Mucosa of descending colon (tissue), 3 donors: ENCODE results near the gene SEC24C. TPM values are rescaled to one million over a fixed set of nuclear protein-coding genes. Genes with fewer than 3 reads are reported as not detected.
A peak's percentile ranks its signal among the peaks of the same experiment; 100 is the strongest.

ENCODE experiments used
- ATAC-seq: fragments of 200-7000 bp; cut with Tn5 transposase; one replicate; pipeline ENCODE4 v1.9.1; 2020; ENCODE audit warnings: mild to moderate bottlenecking, moderate library complexity
- DNase-seq, 3 donors: peaks; one replicate each; pipeline ENCODE4 v3.0.0-alpha.2; 2020
- H3K36me3 ChIP-seq: fragments of 200-600 bp; one replicate; pipeline ENCODE4 v1.8.0; 2021; ENCODE audit warnings: low read depth, mild to moderate bottlenecking
- H3K4me1 ChIP-seq: fragments of 200-600 bp; one replicate; pipeline ENCODE4 v1.8.0; 2021; ENCODE audit warnings: low read depth, mild to moderate bottlenecking
- H3K4me3 ChIP-seq: fragments of 200-600 bp; one replicate; pipeline ENCODE4 v1.8.0; 2021; ENCODE audit warnings: mild to moderate bottlenecking
- H3K9me3 ChIP-seq: fragments of 200-600 bp; one replicate; pipeline ENCODE4 v1.8.0; 2021; ENCODE audit warnings: mild to moderate bottlenecking
- intact Hi-C, 2 donors: fragments of 100-400 bp; cut with DNase I in 1 of 2; cut with micrococcal nuclease in 1 of 2; formaldehyde crosslinking; loops; one replicate each; pipeline versions ENCODE4 v1.11.0 to v1.11.1; 2022; cut with DNase I, micrococcal nuclease
- total RNA-seq, 3 donors: library from RNA; stranded (reverse); fragmentation: NEBNext Ultra II Directional in 2 of 3; extraction: Animal tissue kit (Norgen Biotek cat#: 25700) in 2 of 3; gene quantifications; one replicate each; pipeline versions ENCODE4 v1.2.1 to v1.2.4, GENCODE V29; 2021 to 2023
- TF ChIP-seq, protein P1 (sequence below): fragments of 200-600 bp; IDR thresholded peaks from one replicate; pipeline ENCODE4 v1.8.0; 2022; ENCODE audit warnings: antibody characterized with exemption, mild to moderate bottlenecking
- donor health status: DM: no; HTN: no; CAD: no; lungs with moderate emphysema.
- donor health status: DM: no; HTN: no; CAD: no.
- donor health status: DM: no; HTN: yes; CAD: no.

SEC24C gene
- total RNA-seq, 3 donors from 2014 or later: 64.5 to 73.6 (median 71.2) TPM

DNA sequence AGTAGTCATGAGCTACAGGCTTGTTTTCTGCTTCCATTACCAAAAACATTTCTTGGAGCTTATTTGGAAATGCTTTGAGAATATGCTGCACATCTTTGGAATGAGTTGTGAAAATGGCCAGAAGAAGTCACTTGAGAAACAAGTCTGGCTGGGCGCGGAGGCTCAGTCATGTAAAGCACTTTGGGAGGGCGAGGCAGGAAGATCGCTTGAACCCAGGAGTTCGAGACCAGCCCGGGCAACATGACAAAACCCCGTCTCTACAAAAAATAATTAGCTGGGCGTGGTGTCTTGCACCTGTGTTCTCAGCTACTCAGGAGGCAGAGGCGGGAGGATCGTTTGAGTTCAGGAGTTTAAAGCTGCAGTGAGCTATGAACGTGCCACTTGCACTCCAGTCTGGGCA is 36.8 kb downstream of the SEC24C start:
- TF ChIP-seq, protein P1, sequence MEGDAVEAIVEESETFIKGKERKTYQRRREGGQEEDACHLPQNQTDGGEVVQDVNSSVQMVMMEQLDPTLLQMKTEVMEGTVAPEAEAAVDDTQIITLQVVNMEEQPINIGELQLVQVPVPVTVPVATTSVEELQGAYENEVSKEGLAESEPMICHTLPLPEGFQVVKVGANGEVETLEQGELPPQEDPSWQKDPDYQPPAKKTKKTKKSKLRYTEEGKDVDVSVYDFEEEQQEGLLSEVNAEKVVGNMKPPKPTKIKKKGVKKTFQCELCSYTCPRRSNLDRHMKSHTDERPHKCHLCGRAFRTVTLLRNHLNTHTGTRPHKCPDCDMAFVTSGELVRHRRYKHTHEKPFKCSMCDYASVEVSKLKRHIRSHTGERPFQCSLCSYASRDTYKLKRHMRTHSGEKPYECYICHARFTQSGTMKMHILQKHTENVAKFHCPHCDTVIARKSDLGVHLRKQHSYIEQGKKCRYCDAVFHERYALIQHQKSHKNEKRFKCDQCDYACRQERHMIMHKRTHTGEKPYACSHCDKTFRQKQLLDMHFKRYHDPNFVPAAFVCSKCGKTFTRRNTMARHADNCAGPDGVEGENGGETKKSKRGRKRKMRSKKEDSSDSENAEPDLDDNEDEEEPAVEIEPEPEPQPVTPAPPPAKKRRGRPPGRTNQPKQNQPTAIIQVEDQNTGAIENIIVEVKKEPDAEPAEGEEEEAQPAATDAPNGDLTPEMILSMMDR: no peak
- H3K9me3 ChIP-seq: no peaks in the 10 kb centered on the region
- peak overlapping the region; percentile 95 for H3K4me3 ChIP-seq
- H3K4me1 ChIP-seq: peaks cover 31% of the 10 kb centered on the region
- intact Hi-C loops: no loop called here
- H3K36me3 ChIP-seq: peaks cover 4% of the 10 kb centered on the region
- ATAC-seq (no peak), DNase-seq (peak in 1 of 3 donors; percentile 29)

- TF ChIP-seq, protein P1: no peak
- Histone ChIP-seq H3K4me1 (peaks cover 34% of the 10 kb centered on the region), H3K36me3 (peaks cover 4% of the 10 kb centered on the region), H3K4me3 (peak overlapping the region; percentile 95), H3K9me3 (no peaks in the 10 kb centered on the region)
- DNase-seq: no peak
- intact Hi-C loops: no loop called here
- ATAC-seq: no peak
These were observed 37.3 kb downstream of the SEC24C start for GRCh38 chr10:73781548-73781878.

- ATAC-seq: peak; percentile 82
- Histone ChIP-seq H3K9me3 (no peaks in the 10 kb centered on the region), H3K4me3 (peak within 1 kb of the TSS; percentile 95), H3K36me3 (peaks cover 4% of the 10 kb centered on the region), H3K4me1 (peaks cover 40% of the 10 kb centered on the region)
- TF ChIP-seq, protein P1: no peak
- DNase-seq: peak; percentile 95 to 96 (median 95)
- intact Hi-C loops: no loop called here
These were observed 37.9 kb downstream of the SEC24C start, which contains the start of gene CHCHD1 for GRCh38 chr10:73781879-73782748. Gene CHCHD1, plus strand, starts transcription at chr10:73782048. Its CDS starts 28 bp downstream, at chr10:73782076.

- Histone ChIP-seq H3K9me3 (no peaks in the 10 kb centered on the region), H3K36me3 (peaks cover 4% of the 10 kb centered on the region), H3K4me3 (no peak overlapping the region), H3K4me1 (peaks cover 44% of the 10 kb centered on the region)
- ATAC-seq (no peak), DNase-seq (no peak)
- TF ChIP-seq, protein P1: no peak
- intact Hi-C loops: no loop called here
These were observed 38.5 kb downstream of the SEC24C start for GRCh38 chr10:73782749-73783085.

GRCh38 chr10:73785211-73785720 is 41.1 kb downstream of the SEC24C start, which contains the start of gene ZSWIM8:
Gene ZSWIM8, plus strand, starts transcription at chr10:73785606. Its CDS starts 273 bp downstream, at chr10:73785879.
- no peaks in the 10 kb centered on the region for H3K9me3 ChIP-seq
- intact Hi-C loops: no loop called here
- TF ChIP-seq, protein P1: no peak
- peaks cover 40% of the 10 kb centered on the region for H3K4me1 ChIP-seq
- peak within 1 kb of the TSS; percentile 78 for H3K4me3 ChIP-seq
- DNase-seq: peak; percentile 89 to 92 (median 91)
- H3K36me3 ChIP-seq: peaks cover 7% of the 10 kb centered on the region
- peak; percentile 87 for ATAC-seq
